ENCODE measurements around the gene PROZ. TPM values are rescaled to one million over a fixed set of nuclear protein-coding genes. Genes with fewer than 3 reads are reported as not detected.

Gene PROZ
- total RNA-seq, 1 donor from 2014 or later = not detected

DNA sequence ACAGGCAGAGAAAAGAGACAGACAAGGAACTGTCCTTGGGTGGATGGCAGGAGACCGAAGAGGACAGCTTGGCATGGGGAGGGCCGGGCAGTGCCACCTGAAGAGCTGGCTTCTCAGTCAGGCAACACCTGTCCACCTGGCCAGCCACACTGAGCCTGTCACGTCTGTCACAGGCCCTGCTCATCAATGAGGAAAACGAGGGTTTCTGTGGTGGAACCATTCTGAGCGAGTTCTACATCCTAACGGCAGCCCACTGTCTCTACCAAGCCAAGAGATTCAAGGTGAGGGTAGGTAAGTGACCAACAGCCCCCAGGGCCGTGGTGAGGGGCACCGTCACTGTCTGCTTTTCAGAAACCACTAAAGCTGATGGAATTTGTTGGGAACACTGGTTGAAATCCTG is 11.2 kb upstream of the PROZ start:
- peaks cover 2% of the 10 kb centered on the region for H3K36me3 Mint-ChIP-seq (ENCODE audit: insufficient read depth)
- H3K4me1 Mint-ChIP-seq (ENCODE audit: low read depth) = peaks cover 4% of the 10 kb centered on the region
- peaks cover 16% of the 10 kb centered on the region for H3K27me3 Mint-ChIP-seq
- no peak overlapping the region for H3K4me3 Mint-ChIP-seq (ENCODE audit: low read depth)
- DNase-seq (ENCODE audit: low spot score, unreplicated experiment) = no peak
- H3K9me3 Mint-ChIP-seq (ENCODE audit: low read depth) = no peaks in the 10 kb centered on the region
- no peak overlapping the region for H3K27ac Mint-ChIP-seq
- TF ChIP-seq, protein P1, sequence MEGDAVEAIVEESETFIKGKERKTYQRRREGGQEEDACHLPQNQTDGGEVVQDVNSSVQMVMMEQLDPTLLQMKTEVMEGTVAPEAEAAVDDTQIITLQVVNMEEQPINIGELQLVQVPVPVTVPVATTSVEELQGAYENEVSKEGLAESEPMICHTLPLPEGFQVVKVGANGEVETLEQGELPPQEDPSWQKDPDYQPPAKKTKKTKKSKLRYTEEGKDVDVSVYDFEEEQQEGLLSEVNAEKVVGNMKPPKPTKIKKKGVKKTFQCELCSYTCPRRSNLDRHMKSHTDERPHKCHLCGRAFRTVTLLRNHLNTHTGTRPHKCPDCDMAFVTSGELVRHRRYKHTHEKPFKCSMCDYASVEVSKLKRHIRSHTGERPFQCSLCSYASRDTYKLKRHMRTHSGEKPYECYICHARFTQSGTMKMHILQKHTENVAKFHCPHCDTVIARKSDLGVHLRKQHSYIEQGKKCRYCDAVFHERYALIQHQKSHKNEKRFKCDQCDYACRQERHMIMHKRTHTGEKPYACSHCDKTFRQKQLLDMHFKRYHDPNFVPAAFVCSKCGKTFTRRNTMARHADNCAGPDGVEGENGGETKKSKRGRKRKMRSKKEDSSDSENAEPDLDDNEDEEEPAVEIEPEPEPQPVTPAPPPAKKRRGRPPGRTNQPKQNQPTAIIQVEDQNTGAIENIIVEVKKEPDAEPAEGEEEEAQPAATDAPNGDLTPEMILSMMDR (IDR thresholded peaks at IDR 0.05; ENCODE audit: unreplicated experiment) = no peak

- no peak overlapping the region for H3K27ac Mint-ChIP-seq
- peaks cover 2% of the 10 kb centered on the region for H3K36me3 Mint-ChIP-seq (ENCODE audit: insufficient read depth)
- DNase-seq (ENCODE audit: low spot score, unreplicated experiment) = no peak
- no peaks in the 10 kb centered on the region for H3K9me3 Mint-ChIP-seq (ENCODE audit: low read depth)
- peaks cover 9% of the 10 kb centered on the region for H3K4me1 Mint-ChIP-seq (ENCODE audit: low read depth)
- TF ChIP-seq, protein P1 (IDR thresholded peaks at IDR 0.05; ENCODE audit: unreplicated experiment) = no peak
- no peak overlapping the region for H3K4me3 Mint-ChIP-seq (ENCODE audit: low read depth)
- H3K27me3 Mint-ChIP-seq = peaks cover 23% of the 10 kb centered on the region
These were observed 10.0 kb upstream of the PROZ start for GRCh38 chr13:113148407-113148806.

GRCh38 chr13:113148940-113149503 is 9.4 kb upstream of the PROZ start:
- H3K36me3 Mint-ChIP-seq (ENCODE audit: insufficient read depth) = peaks cover 2% of the 10 kb centered on the region
- peaks cover 23% of the 10 kb centered on the region for H3K27me3 Mint-ChIP-seq
- H3K4me3 Mint-ChIP-seq (ENCODE audit: low read depth) = no peak overlapping the region
- H3K9me3 Mint-ChIP-seq (ENCODE audit: low read depth) = no peaks in the 10 kb centered on the region
- DNase-seq (ENCODE audit: low spot score, unreplicated experiment) = no peak
- TF ChIP-seq, protein P1 (IDR thresholded peaks at IDR 0.05; ENCODE audit: unreplicated experiment) = no peak
- peaks cover 9% of the 10 kb centered on the region for H3K4me1 Mint-ChIP-seq (ENCODE audit: low read depth)
- H3K27ac Mint-ChIP-seq = no peak overlapping the region

DNA sequence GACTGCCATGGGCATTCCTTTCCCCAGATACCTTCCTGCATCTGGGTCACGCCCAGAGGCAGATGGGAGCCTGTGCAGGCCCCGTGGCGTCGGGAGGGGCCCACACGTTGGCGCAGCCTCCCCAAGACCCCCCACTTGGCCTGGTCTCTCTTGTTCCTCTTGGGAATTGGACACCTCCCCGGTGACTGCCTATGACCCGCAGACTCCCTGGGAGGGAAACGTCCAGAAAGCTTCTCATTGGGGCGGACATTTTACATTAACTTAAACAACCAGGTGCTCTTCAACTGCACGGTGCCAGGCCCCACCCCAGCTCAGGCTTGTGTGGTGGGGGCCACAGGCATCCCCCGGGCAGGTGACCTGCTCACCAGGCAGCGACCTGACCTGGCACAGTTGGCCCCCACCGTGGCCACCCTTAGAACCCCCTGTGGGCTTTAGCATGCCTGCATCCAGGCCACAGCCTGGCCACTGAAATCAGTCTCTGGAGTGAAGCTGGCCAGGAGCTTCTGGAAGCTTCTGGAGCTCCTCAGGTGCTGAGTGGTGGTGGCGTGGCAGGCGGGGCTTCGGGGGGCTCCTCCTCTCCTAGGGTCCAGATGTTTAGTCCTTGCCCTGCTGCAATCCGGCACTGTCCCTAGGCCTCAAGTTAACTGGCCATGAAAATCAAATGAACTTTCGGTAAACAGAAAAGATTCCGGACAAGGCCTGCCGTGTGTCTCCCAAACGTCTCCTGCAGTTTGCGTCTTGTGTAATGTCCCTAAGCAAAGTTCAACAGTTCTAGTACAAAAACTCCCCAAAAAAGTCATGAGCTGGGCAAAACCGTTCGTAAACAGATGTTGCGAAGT is 8.5 kb upstream of the PROZ start:
- no peak for DNase-seq (ENCODE audit: low spot score, unreplicated experiment)
- Mint-ChIP-seq H3K36me3 (ENCODE audit: insufficient read depth) (peaks cover 2% of the 10 kb centered on the region), H3K27me3 (peaks cover 23% of the 10 kb centered on the region), H3K4me3 (ENCODE audit: low read depth) (no peak overlapping the region), H3K4me1 (ENCODE audit: low read depth) (peaks cover 9% of the 10 kb centered on the region), H3K9me3 (ENCODE audit: low read depth) (no peaks in the 10 kb centered on the region), H3K27ac (peak overlapping the region; percentile 59)
- TF ChIP-seq, protein P1 (IDR thresholded peaks at IDR 0.05; ENCODE audit: unreplicated experiment) = no peak

- TF ChIP-seq, protein P1 (IDR thresholded peaks at IDR 0.05; ENCODE audit: unreplicated experiment) = no peak
- Mint-ChIP-seq H3K9me3 (ENCODE audit: low read depth) (no peaks in the 10 kb centered on the region), H3K4me3 (ENCODE audit: low read depth) (no peak overlapping the region), H3K36me3 (ENCODE audit: insufficient read depth) (peaks cover 2% of the 10 kb centered on the region), H3K27ac (no peak overlapping the region), H3K27me3 (peaks cover 23% of the 10 kb centered on the region), H3K4me1 (ENCODE audit: low read depth) (peaks cover 9% of the 10 kb centered on the region)
- no peak for DNase-seq (ENCODE audit: low spot score, unreplicated experiment)
These were observed 7.7 kb upstream of the PROZ start for GRCh38 chr13:113150550-113151365.
